GF-D8 (cell line): ENCODE data around the gene RAB9B.
"Not testable (repeated sequence)": the region's sequence is repeated elsewhere in the genome, so short reads cannot be mapped to it uniquely, and the experiment has no call there.

ENCODE experiments used
- DNase-seq: peaks from one replicate; lab custom pipeline; 2025; lab: John Stamatoyannopoulos, UW

The RAB9B gene, protein sequence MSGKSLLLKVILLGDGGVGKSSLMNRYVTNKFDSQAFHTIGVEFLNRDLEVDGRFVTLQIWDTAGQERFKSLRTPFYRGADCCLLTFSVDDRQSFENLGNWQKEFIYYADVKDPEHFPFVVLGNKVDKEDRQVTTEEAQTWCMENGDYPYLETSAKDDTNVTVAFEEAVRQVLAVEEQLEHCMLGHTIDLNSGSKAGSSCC

DNA sequence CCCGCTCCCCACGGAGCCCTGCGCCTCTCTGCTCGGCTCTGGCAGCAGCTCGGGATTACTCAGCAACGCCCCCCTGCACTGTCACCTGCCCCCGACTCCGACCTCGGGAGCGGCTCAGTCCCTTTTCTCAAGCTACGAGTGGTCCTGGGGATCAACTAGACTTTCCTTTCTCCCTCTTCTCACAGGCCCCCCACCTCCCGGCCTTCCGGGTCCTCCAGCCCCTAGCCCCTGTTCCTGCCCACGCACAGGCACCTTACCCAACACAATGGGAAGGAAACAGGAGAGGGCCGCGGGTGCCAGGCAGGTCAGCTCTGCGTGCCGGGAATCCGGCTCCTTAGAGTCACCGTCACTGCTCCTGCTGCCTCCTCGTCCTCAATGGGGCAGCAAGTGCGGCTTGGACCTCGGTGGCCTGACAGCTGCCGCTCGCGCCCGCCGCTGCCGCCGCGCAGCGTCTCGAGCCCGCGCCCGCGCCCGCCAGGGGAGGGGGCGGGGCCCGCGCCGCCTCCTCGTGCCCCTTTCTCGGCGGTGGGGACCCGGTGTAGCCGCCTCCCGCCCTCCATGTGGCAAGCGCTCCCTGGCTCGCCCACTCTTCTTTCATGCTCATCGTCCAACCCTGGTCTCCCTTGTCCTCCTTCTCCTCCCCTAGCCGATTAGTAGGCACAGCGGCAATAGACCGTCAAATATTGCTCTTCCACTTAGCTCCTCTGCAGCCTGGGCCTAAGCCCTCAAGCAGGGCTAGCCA, at the start of gene RAB9B:
RAB9B (minus strand) TSS at position 455 of the 742 bp plus-strand sequence. CDS start 6,473 bp downstream, outside the sequence.
- no peak for DNase-seq

DNA sequence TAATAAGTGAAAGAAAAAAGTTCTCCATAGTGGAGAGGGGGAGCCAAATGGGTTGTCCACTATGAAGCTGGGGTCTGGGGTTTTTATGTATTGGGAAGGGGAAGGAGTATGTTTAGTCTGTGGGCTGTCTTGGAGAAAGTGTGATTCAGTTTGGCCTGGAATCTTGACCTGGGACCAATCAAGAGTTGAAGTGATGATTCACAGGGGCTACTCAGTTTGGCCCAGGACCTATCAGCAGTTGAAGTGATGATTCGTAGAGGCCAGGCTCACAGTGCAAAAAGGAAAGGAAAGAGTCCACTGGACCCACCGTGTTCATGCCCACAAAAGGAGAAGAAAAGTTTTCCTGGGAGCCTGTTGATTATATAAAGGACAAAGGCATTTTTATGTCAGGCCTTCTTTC, 47.3 kb upstream of the RAB9B start:
- no peak for DNase-seq

DNA sequence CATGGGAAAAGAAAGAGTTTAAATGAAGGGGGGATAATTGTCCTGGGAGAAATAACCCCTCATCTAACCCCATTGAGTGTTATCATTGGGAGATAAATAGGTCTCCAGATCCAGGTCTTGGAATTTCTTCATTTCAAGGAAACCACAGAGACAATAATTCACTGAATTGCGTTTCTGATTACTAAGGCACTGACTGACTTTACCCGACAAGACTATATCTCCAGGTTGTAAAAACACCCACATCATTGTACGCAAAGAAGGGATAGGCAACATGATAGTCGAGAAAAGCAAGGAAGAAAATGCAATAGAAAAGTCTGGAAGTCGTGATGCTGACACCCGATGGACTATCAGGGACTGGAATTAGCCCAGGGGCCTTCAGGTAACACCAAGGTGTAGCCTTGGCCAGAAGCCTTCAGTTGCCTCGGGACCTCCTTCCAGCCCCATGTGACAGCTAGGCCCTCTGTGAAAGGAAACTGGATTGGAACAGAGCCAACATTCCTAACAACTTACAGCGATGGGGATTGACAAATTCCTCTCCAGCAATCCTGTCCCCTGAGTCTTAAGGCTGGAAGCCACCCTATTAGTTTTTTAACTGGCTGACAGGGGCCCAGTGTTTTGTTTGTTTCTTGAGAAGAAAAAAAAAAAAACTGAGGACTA, 46.5 kb upstream of the RAB9B start:
- DNase-seq = no peak

GRCh38 chrX:103877571-103877970, 45.5 kb upstream of the RAB9B start:
- DNase-seq = no peak

- DNase-seq = no peak
These were observed 33.0 kb upstream of the RAB9B start for GRCh38 chrX:103864886-103865534.

- no peak for DNase-seq
These were observed 32.1 kb upstream of the RAB9B start for GRCh38 chrX:103864149-103864548.

DNA sequence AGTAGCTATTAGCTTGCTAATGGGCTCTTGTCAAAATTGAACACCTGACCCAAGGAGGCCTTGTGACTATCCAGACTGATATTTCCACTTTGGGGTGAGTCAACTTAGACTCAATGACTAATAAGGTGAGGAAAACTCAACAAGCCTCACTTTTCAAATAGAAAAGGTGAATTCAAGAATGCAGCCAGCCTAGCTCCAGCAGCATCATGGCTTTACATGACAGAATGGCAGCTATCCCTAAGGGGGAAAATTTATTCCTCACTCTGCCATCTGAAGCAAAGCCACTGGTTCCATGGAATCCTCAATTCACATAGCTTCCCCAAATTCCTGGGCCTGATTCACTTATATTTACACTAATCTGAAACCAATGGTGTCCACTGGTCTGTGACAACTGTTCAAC, 29.1 kb upstream of the RAB9B start:
- no peak for DNase-seq

- DNase-seq = no peak
These were observed 17.5 kb upstream of the RAB9B start for GRCh38 chrX:103849558-103849957.

DNA sequence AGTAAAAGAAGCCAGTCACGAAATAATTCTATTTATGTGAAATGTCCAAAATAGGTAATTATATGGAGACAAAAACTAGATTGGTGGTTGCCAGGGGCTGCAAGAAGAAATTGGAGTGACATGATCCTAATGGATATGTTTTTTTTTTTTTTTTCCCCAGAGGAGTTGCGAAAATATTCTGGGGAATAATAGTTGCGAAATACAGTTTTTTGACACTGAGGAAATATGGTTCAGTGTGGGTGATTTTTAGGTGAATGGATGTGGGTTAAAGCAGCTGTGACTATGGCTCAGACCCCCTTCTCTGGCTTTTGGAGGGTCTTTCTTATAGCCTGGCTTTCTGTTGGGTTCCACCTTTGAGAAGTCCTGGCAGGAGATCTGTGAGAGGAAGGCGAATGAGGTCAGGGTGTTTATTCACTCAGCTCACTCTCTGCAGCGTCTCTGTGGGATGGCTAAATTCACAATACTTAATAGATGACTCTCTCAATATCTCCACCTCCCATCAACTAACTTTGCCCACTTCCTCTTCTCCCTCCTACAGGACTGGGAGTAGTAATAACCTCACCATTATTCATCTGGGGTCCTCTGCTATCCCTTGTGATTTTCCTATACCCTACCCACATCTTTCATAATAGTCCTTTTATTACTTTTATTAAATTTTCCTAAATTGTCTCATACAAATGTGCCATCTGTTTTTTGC, 15.3 kb upstream of the RAB9B start:
- no peak for DNase-seq

GRCh38 chrX:103846386-103846785, 14.3 kb upstream of the RAB9B start:
- DNase-seq = no peak

DNA sequence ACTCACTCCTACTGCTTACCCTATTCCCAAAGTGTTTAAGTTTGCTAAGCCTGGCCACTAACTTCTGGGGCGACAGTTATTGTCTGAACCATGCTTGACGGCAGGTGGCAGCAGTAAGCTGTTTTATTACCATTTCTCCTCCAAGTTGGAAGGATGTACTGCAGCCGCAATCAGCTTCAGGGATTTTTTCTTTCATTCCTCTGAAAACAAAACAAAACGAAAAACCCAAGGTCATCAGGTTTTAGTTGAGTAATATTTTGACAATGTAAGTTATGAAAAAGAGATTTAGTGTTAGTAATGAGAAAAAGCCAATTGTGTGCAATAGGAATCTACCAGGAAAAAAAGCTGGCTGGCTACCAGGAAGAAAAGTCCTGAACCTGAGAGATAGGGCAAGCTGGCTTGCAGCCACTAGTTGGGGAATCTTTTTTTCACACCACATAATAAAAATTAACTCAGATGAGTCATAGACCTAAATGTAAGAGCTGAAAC, 13.2 kb upstream of the RAB9B start:
- no peak for DNase-seq

GRCh38 chrX:103839404-103839803, 7.3 kb upstream of the RAB9B start:
- DNase-seq = no peak

DNA sequence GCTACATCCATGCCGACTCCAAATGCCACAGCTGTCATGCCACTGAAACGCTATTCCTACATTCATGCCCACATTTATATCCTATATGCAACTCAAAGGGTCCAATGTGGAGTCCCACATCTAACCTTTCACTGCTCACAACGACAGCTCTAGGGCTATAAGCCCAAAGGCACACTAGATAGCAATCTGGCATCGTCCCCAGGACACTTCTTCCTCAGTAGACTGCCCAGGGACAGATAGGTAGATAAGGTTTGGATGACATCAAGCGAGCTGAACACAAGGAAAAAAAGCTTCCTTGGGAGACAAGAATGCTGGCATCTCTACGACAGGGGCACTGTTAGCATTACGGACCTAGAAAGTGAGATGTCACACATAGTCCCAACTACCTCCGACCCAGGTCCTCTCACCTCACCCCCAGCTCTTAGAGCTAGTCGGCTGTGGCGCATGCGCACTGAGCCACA, 685 bp downstream of the RAB9B start:
- no peak for DNase-seq

DNA sequence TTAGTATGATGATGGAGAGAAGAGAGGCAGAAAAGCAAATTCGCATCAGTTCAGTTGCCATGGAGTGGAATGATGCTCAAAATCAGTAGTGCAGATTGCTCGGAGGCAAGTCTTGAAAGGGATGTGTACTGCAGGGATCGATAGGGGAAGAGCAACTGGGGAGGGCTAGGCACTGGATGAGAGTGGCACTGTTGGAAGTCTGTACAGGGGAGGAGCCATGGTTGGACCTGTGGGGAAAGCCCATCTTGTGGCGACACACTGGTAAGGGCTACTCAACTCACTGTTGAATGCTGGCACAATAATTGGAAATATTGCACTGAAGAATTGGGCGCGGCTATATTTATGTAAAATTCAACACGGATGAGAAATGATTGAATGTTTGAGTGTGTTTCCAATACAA, 1.2 kb downstream of the RAB9B start:
- no peak for DNase-seq

DNA sequence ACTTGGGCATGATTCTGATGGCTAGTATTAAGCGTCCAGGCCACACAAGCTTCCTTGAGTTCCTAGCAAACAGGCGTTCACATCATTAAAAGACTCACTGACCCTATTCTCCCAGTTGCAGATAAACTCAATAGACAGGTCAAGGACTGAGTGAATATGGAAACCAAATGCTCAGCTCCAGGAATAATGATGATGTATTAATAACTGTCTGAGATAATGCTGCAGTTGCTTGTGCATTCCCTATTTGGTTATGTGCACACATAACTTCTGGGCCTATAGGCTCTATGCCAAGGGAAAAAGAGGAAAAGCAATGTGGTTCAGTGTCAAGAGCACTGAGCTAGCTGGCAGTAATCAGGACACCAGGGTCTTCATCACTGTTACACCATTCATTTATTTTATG, 3.5 kb downstream of the RAB9B start:
- DNase-seq = no peak

- no peak for DNase-seq
These were observed 6.2 kb downstream of the RAB9B start for GRCh38 chrX:103825881-103826280.

- no peak for DNase-seq
These were observed 8.5 kb downstream of the RAB9B start for GRCh38 chrX:103823591-103823990.

DNA sequence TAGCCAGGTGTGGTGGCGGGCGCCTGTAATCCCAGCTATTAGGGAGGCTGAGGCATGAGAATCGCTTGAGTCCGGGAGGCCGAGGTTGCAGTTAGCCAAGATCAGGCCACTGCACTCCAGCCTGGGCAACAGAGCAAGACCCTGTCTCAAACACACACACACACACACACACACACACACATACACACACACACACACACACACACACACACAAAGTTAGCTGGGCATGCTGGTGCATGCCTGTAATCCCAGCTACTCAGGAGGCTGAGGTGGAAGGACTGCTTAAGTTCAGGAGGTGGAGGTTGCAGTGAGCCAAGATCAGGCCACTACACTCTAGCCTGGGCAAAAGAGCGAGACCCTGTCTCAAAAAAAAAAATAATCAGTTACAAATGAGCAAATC, 11.3 kb downstream of the RAB9B start:
- DNase-seq = not testable (repeated sequence)

DNA sequence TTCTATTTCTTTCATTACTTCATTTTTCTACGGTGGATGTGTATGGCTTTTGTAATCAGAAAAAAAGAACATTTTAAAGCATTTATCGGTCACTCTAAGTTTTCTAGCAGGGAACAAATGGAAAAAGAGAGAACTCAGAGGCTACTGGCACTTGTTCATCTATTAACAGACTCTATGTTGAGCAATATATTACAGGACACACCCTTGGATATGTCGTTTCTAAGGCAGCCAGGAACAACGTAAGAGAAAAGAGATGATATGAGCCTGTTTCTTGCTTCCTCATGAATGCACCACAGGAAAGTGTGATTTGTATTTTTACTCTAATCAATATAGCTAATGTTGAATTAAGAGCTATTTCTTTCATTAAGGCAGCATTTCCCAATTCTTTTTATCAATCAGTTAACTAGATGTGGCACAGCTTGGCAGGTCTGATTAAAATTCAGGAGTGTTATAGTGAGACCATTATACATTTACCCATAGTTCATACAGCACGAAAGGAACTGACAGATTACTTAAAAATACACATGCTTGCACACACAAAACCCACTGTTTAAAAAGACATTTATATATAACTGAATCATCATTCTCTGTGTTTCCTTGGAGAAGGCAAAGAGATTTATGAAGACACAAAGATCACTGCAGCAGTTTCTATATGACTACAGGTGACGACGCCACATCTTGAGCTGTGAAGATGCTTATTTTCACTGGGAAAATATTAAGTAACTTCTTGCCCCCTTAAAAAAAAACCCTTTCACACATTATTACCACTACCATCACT, 13.0 kb downstream of the RAB9B start:
- no peak for DNase-seq

- DNase-seq = no peak
These were observed 14.6 kb downstream of the RAB9B start for GRCh38 chrX:103817502-103817901.

DNA sequence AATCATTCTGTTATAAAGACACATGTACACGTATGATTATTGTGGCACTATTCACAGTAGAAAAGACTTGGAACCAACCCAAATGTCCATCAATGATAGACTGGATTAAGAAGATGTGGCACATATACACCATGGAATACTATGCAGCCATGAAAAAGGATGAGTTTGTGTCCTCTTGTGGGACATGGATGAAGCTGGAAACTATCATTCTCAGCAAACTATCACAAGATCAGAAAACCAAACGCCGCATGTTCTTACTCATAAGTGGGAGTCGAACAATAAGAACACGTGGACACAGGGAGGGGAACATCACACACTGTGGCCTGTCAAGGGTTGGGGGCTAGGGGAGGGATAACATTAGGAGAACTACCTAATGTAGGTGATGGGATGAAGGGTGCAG, 15.0 kb downstream of the RAB9B start:
- not testable (repeated sequence) for DNase-seq
